MM.1S (cell line): Measurements from ENCODE around the gene SKAP2.

Experiments
- EZH2phosphoT487 ChIP-seq: fragments of 300-600 bp; sonication (generic); IDR thresholded peaks from 2 replicates; pipeline ENCODE4 v1.6.1; 2018; ENCODE audit warnings: antibody characterized with exemption, low read length
- TF ChIP-seq, protein P1 (sequence below): fragments of 300-600 bp; sonication (generic); IDR thresholded peaks from 2 replicates; pipeline ENCODE4 v1.5.1; 2016; ENCODE audit warnings: antibody characterized with exemption, low read length, mixed read lengths

DNA sequence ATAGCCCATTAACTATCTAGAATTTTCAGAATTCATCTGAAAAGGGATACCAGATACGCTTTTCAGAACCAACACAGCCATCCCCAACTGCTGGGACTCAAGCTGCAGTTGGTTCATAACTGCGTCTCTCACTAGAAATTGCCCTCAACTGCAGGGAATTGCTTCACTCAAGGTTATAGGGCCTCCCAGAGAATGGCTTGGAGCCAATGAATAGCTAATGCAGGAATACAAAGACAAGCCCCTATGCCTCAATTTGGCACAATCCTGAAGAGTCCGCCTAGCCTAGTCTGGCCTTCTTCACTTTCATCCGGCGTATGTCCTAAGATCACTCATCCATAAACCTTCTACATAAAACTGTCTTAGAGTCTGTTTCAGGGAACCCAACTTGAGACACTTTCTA, 164.0 kb downstream of the SKAP2 start:
- TF ChIP-seq EZH2phosphoT487 = no peak
- TF ChIP-seq, protein P1, sequence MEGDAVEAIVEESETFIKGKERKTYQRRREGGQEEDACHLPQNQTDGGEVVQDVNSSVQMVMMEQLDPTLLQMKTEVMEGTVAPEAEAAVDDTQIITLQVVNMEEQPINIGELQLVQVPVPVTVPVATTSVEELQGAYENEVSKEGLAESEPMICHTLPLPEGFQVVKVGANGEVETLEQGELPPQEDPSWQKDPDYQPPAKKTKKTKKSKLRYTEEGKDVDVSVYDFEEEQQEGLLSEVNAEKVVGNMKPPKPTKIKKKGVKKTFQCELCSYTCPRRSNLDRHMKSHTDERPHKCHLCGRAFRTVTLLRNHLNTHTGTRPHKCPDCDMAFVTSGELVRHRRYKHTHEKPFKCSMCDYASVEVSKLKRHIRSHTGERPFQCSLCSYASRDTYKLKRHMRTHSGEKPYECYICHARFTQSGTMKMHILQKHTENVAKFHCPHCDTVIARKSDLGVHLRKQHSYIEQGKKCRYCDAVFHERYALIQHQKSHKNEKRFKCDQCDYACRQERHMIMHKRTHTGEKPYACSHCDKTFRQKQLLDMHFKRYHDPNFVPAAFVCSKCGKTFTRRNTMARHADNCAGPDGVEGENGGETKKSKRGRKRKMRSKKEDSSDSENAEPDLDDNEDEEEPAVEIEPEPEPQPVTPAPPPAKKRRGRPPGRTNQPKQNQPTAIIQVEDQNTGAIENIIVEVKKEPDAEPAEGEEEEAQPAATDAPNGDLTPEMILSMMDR = no peak
